DOHH2 (cell line): ENCODE data around the gene FZD4.
A peak's percentile ranks its signal among the peaks of the same experiment; 100 is the strongest.

Experiments used
- H3F3A ChIP-seq: fragments of 200-600 bp; sonication (generic), shearing (Covaris generic); 2 replicates; pipeline ENCODE4 v1.6.0; 2016; ENCODE audit warnings: antibody characterized with exemption, mild to moderate bottlenecking; ENCODE audit not compliant: control insufficient read depth, insufficient read depth
- H3K27ac ChIP-seq: fragments of 200-600 bp; sonication (generic); 2 replicates; pipeline ENCODE4 v1.5.1; 2014; ENCODE audit warnings: low read depth, mild to moderate bottlenecking, low read length, moderate library complexity
- H3K27me3 ChIP-seq: fragments of 200-600 bp; sonication (generic); 2 replicates; pipeline ENCODE4 v1.6.1; 2014; ENCODE audit warnings: mild to moderate bottlenecking, low read length, mixed read lengths; ENCODE audit not compliant: control insufficient read depth
- H3K36me3 ChIP-seq: fragments of 200-600 bp; sonication (generic); 2 replicates; pipeline ENCODE4 v1.6.1; 2014; ENCODE audit warnings: mild to moderate bottlenecking, low read length, moderate library complexity, mixed read lengths; ENCODE audit not compliant: control insufficient read depth
- H3K4me1 ChIP-seq: fragments of 200-600 bp; sonication (generic); 2 replicates; pipeline ENCODE4 v1.6.1; 2014; ENCODE audit warnings: mild to moderate bottlenecking, low read length, mixed read lengths; ENCODE audit not compliant: control insufficient read depth
- H3K4me2 ChIP-seq: fragments of 200-600 bp; sonication (generic); 2 replicates; pipeline ENCODE4 v1.6.0; 2014; ENCODE audit warnings: mild to moderate bottlenecking, low read length, moderate library complexity
- H3K4me3 ChIP-seq: fragments of 200-600 bp; sonication (generic); 2 replicates; pipeline ENCODE4 v1.5.1; 2014; ENCODE audit warnings: mild to moderate bottlenecking, low read length, mixed read lengths
- H3K79me2 ChIP-seq: fragments of 200-600 bp; sonication (generic); 2 replicates; pipeline ENCODE4 v1.6.1; 2014; ENCODE audit warnings: mild to moderate bottlenecking, low read length, mixed read lengths; ENCODE audit not compliant: control insufficient read depth
- H3K9me2 ChIP-seq: fragments of 200-600 bp; sonication (generic); replicated peaks from 2 replicates; pipeline ENCODE4 v1.6.1; 2014; ENCODE audit warnings: mild to moderate bottlenecking, low read length, mixed read lengths; ENCODE audit not compliant: control insufficient read depth
- H3K9me3 ChIP-seq: fragments of 200-600 bp; sonication (generic); 2 replicates; pipeline ENCODE4 v1.6.1; 2014; ENCODE audit warnings: antibody characterized with exemption, low read length, mixed read lengths; ENCODE audit not compliant: control insufficient read depth, insufficient read depth
- H4K20me1 ChIP-seq: fragments of 200-600 bp; sonication (generic); 2 replicates; pipeline ENCODE4 v1.6.0; 2014; ENCODE audit warnings: low read depth, mild to moderate bottlenecking, antibody characterized with exemption, low read length, moderate library complexity; ENCODE audit not compliant: control insufficient read depth, insufficient read depth
- CTCF ChIP-seq: fragments of 200-600 bp; sonication (generic); IDR thresholded peaks from one replicate; pipeline ENCODE4 v1.5.1; 2014; ENCODE audit warnings: antibody characterized with exemption, mild to moderate bottlenecking, low read depth, low read length; ENCODE audit not compliant: poor library complexity, severe bottlenecking
- EZH2phosphoT487 ChIP-seq: fragments of 200-600 bp; sonication (generic); IDR thresholded peaks from 2 replicates; pipeline ENCODE4 v1.6.1; 2017; ENCODE audit warnings: borderline replicate concordance, mild to moderate bottlenecking, antibody characterized with exemption, low read length, moderate library complexity, mixed read lengths

Gene FZD4

GRCh38 chr11:86923999-86924766 is 31.0 kb downstream of the FZD4 start:
- Histone ChIP-seq H4K20me1 (no peaks in the 10 kb centered on the region), H3K9me3 (no peaks in the 10 kb centered on the region), H3K27ac (no peak overlapping the region), H3K4me3 (no peak overlapping the region), H3K4me1 (no peaks in the 10 kb centered on the region), H3K27me3 (peaks cover 5% of the 10 kb centered on the region; the same call in 1 of the 2 replicates), H3F3A (no peaks in the 10 kb centered on the region), H3K79me2 (no peaks in the 10 kb centered on the region), H3K4me2 (no peak overlapping the region), H3K9me2 (no peaks in the 10 kb centered on the region), H3K36me3 (no peaks in the 10 kb centered on the region)
- TF ChIP-seq EZH2phosphoT487: no peak
- no peak for TF ChIP-seq CTCF

- Histone ChIP-seq H3K4me1 (no peaks in the 10 kb centered on the region), H3K36me3 (no peaks in the 10 kb centered on the region), H3K27me3 (peaks cover 5% of the 10 kb centered on the region; the same call in 1 of the 2 replicates), H4K20me1 (no peaks in the 10 kb centered on the region), H3F3A (no peaks in the 10 kb centered on the region), H3K9me2 (no peaks in the 10 kb centered on the region), H3K9me3 (no peaks in the 10 kb centered on the region), H3K27ac (no peak overlapping the region), H3K79me2 (no peaks in the 10 kb centered on the region), H3K4me2 (no peak overlapping the region), H3K4me3 (no peak overlapping the region)
- TF ChIP-seq CTCF: no peak
- TF ChIP-seq EZH2phosphoT487: no peak
Measured at GRCh38 chr11:86922225-86922624, 33.0 kb downstream of the FZD4 start.

GRCh38 chr11:86919557-86920210 is 35.5 kb downstream of the FZD4 start:
- TF ChIP-seq CTCF (peak; percentile 61), EZH2phosphoT487 (no peak)
- Histone ChIP-seq H4K20me1 (no peaks in the 10 kb centered on the region), H3K79me2 (no peaks in the 10 kb centered on the region), H3K27me3 (peaks cover 5% of the 10 kb centered on the region; the same call in 1 of the 2 replicates), H3F3A (no peaks in the 10 kb centered on the region), H3K36me3 (no peaks in the 10 kb centered on the region), H3K4me1 (no peaks in the 10 kb centered on the region), H3K27ac (no peak overlapping the region), H3K4me2 (no peak overlapping the region), H3K9me2 (no peaks in the 10 kb centered on the region), H3K4me3 (no peak overlapping the region), H3K9me3 (no peaks in the 10 kb centered on the region)
